ENCODE measurements around the gene LAMB1. TPM values are rescaled to one million over a fixed set of nuclear protein-coding genes. Genes with fewer than 3 reads are reported as not detected.
A peak's percentile ranks its signal among the peaks of the same experiment; 100 is the strongest.

LAMB1 gene
- total and polyA plus RNA-seq, 2 of the 13 experiments (the other 11 are each of a cell fraction or from before 2014, with no cell fraction given), result 109 to 124 TPM

GRCh38 chr7:107890962-107891635 lies 111.9 kb downstream of the LAMB1 start, which contains the start of gene DLD (continued):
- TF ChIP-seq DNMT1 (CRISPR knock-in tag; IDR thresholded peaks at IDR 0.05) (peak; percentile 76; the same call in 1 of the 2 replicates), KMT2A (CRISPR knock-in tag; IDR thresholded peaks at IDR 0.05) (peak; percentile 83), ZNF616 (CRISPR knock-in tag; IDR thresholded peaks at IDR 0.05; ENCODE audit: low read depth) (no peak; the same call in none of the 2 replicates), DBP (CRISPR knock-in tag; IDR thresholded peaks at IDR 0.05; ENCODE audit: not compliant biosample characterization) (no peak), ZNF776 (CRISPR knock-in tag; IDR thresholded peaks at IDR 0.05) (peak; percentile 31; the same call in 1 of the 2 replicates), DNMT3B (CRISPR knock-in tag; conservative IDR thresholded peaks at IDR 0.05) (no peak; the same call in 1 of the 2 replicates), ZXDC (CRISPR knock-in tag; IDR thresholded peaks at IDR 0.05) (no peak; the same call in 1 of the 2 replicates), MXD1 (CRISPR knock-in tag; IDR thresholded peaks at IDR 0.05) (peak; percentile 60), EHMT2 (IDR thresholded peaks at IDR 0.05; ENCODE audit: borderline replicate concordance, low read depth, low read length) (no peak), CREB1 (IDR thresholded peaks at IDR 0.05) (peak; percentile 97), CREB1 (CRISPR knock-in tag; IDR thresholded peaks at IDR 0.05) (peak; percentile 97), ARID2 (CRISPR knock-in tag; IDR thresholded peaks at IDR 0.05; ENCODE audit: borderline replicate concordance) (peak; percentile 75; the same call in 1 of the 2 replicates), NONO (IDR thresholded peaks at IDR 0.05) (no peak), NONO (CRISPR knock-in tag; conservative IDR thresholded peaks at IDR 0.05) (peak; percentile 83), ZNF510 (CRISPR knock-in tag; IDR thresholded peaks at IDR 0.05; ENCODE audit: low read depth) (peak; percentile 90; the same call in 1 of the 2 replicates), ZNF891 (CRISPR knock-in tag; IDR thresholded peaks at IDR 0.05) (peak; percentile 84; the same call in 1 of the 2 replicates), FIP1L1 (IDR thresholded peaks at IDR 0.05; ENCODE audit: borderline replicate concordance, insufficient read depth, low read depth, low read length) (0 out of 2 replicates have a peak, but pooled peaks have one; percentile 50), BHLHE40 (IDR thresholded peaks at IDR 0.05; ENCODE audit: low read length) (no peak), CHD2 (IDR thresholded peaks at IDR 0.05; ENCODE audit: low read depth, low read length) (no peak), HMG20A (CRISPR knock-in tag; IDR thresholded peaks at IDR 0.05; ENCODE audit: borderline replicate concordance) (no peak), ZNF253 (CRISPR knock-in tag; IDR thresholded peaks at IDR 0.05; ENCODE audit: borderline replicate concordance) (no peak), ZNF563 (CRISPR knock-in tag; IDR thresholded peaks at IDR 0.05) (peak; percentile 65; the same call in 1 of the 2 replicates), ZNF850 (CRISPR knock-in tag; conservative IDR thresholded peaks at IDR 0.05) (no peak), NFE2L2 (IDR thresholded peaks at IDR 0.05; ENCODE audit: low read length) (no peak), TEAD3 (CRISPR knock-in tag; optimal IDR thresholded peaks at IDR 0.05; ENCODE audit: borderline replicate concordance) (peak; percentile 32), REXO4 (CRISPR knock-in tag; IDR thresholded peaks at IDR 0.05; ENCODE audit: borderline replicate concordance) (no peak; the same call in 1 of the 2 replicates)

Data from HepG2 (cell line).